HepG2 (cell line): ENCODE data around the gene AIP. TPM values are rescaled to one million over a fixed set of nuclear protein-coding genes. Genes with fewer than 3 reads are reported as not detected.

Source experiments
- ATAC-seq: fragments of 200-7000 bp; cut with Tn5 transposase; 3 replicates; pipeline ENCODE4 v1.9.1; 2020; ENCODE audit warnings: mild to moderate bottlenecking, moderate library complexity
- BruUV-seq: library from RNA; stranded (reverse); fragments of 400-500 nt; replicated peaks from 2 replicates; lab custom pipeline; 2021; lab: Mats Ljungman, UMichigan
- CTCF ChIA-PET: fragments of 300-600 bp; formaldehyde crosslinking; extraction: SDS; loops from one replicate; lab custom pipeline; 2021; ENCODE audit warnings: low total read pairs, inconsistent platforms, low intra/inter-chr PET ratio; lab: Yijun Ruan, JAX
- POLR2A ChIA-PET: fragments of 350-600 bp; sonication (Branson Sonifier 250); formaldehyde crosslinking; loops from one replicate; lab custom pipeline; 2020; ENCODE audit warnings: antibody characterized with exemption, inconsistent platforms; lab: Yijun Ruan, JAX
- DNase-seq: peaks from one replicate; pipeline ENCODE4 v3.0.0-alpha.2; 2015; ENCODE audit warnings: low spot score
- FAIRE-seq: peaks from 3 replicates; lab custom pipeline; 2011; peaks lifted over from hg19 to GRCh38; lab: Jason Lieb, UNC
- H2AFZ ChIP-seq: one replicate; pipeline ENCODE4 v1.6.1; 2011; ENCODE audit warnings: low read length, inconsistent platforms
- H3K27ac ChIP-seq: fragments of 300-600 bp; 3 replicates; pipeline ENCODE4 v1.8.0; 2011; ENCODE audit warnings: mixed run types, mild to moderate bottlenecking, mixed read lengths, low read length, inconsistent platforms; ENCODE audit not compliant: insufficient read depth; ENCODE audit errors: extremely low read length
- H3K27me3 ChIP-seq, 2 experiments: fragments of 200-600 bp in 1 of 2; 2 replicates in 1 of 2; 3 replicates in 1 of 2; pipeline versions ENCODE4 v1.6.0 to v1.8.0; 2011; ENCODE audit warnings: low read length in 2 of 2, mild to moderate bottlenecking in 2 of 2, moderate library complexity in 2 of 2, inconsistent platforms in 1 of 2; ENCODE audit not compliant: insufficient read depth in 2 of 2, control insufficient read depth in 1 of 2
- H3K36me3 ChIP-seq, 2 experiments: fragments of 200-600 bp in 1 of 2; replicated peaks in 1 of 2; 2 replicates in 1 of 2; 3 replicates in 1 of 2; pipeline versions ENCODE4 v1.5.1 to v1.8.0; 2011; ENCODE audit warnings: low read length in 2 of 2, inconsistent platforms in 1 of 2; ENCODE audit not compliant: insufficient read depth in 2 of 2, control insufficient read depth in 1 of 2
- H3K4me1 ChIP-seq: 2 replicates; pipeline ENCODE4 v1.5.1; 2012; ENCODE audit warnings: low read length, inconsistent platforms; ENCODE audit not compliant: insufficient read depth
- H3K4me2 ChIP-seq: 2 replicates; pipeline ENCODE4 v1.6.0; 2011; ENCODE audit warnings: low read depth, low read length, inconsistent platforms
- H3K4me3 ChIP-seq, 3 experiments: fragments of 200-600 bp in 1 of 3; sonication (generic), shearing (Covaris generic) in 1 of 3; replicated peaks in 1 of 3; 2 replicates each; pipeline ENCODE4 v1.5.1; 2011 to 2016; ENCODE audit warnings: low read length in 3 of 3, inconsistent platforms in 2 of 3, low read depth in 2 of 3, mild to moderate bottlenecking in 2 of 3, control low read depth in 1 of 3, mixed read lengths in 1 of 3; ENCODE audit not compliant: insufficient read depth in 1 of 3
- H3K79me2 ChIP-seq: one replicate; pipeline ENCODE4 v1.6.1; 2011; ENCODE audit warnings: low read length, inconsistent platforms; ENCODE audit not compliant: insufficient read depth
- H3K9ac ChIP-seq: 2 replicates; pipeline ENCODE4 v1.6.0; 2011; ENCODE audit warnings: mild to moderate bottlenecking, low read depth, low read length, inconsistent platforms; ENCODE audit not compliant: insufficient read depth
- H3K9me3 ChIP-seq: 2 replicates; pipeline ENCODE4 v1.5.1; 2012; ENCODE audit warnings: mild to moderate bottlenecking, low read length
- H4K20me1 ChIP-seq: 2 replicates; pipeline ENCODE4 v1.6.0; 2011; ENCODE audit warnings: inconsistent platforms, mild to moderate bottlenecking, low read length, moderate library complexity; ENCODE audit not compliant: insufficient read depth
- CENPX ChIP-seq: sonication (generic); formaldehyde crosslinking; IDR thresholded peaks from 2 replicates; pipeline ENCODE4 v1.9.0; 2021; ENCODE audit warnings: mild to moderate bottlenecking, missing genetic modification reagents, moderate library complexity
- CHD4 ChIP-seq: fragments of 200-600 bp; sonication (generic); IDR thresholded peaks from 2 replicates; pipeline ENCODE4 v1.7.0; 2017; ENCODE audit warnings: mild to moderate bottlenecking, low read length, borderline replicate concordance
- GLI4 ChIP-seq: sonication (generic); formaldehyde crosslinking; IDR thresholded peaks from 2 replicates; pipeline ENCODE4 v1.5.1; 2020; ENCODE audit warnings: missing genetic modification reagents, mild to moderate bottlenecking, moderate library complexity, borderline replicate concordance
- IRF2 ChIP-seq: IDR thresholded peaks from 2 replicates; pipeline ENCODE4 v1.6.1; 2018; ENCODE audit warnings: missing genetic modification reagents, missing compliant biosample characterization
- JARID2 ChIP-seq: sonication (generic); formaldehyde crosslinking; IDR thresholded peaks from 2 replicates; pipeline ENCODE4 v1.8.1; 2023; ENCODE audit warnings: missing genetic modification reagents, inconsistent platforms; ENCODE audit not compliant: insufficient replicate concordance
- MAFF ChIP-seq: IDR thresholded peaks from 2 replicates; pipeline ENCODE4 v1.6.1; 2011; ENCODE audit warnings: low read depth, low read length, improper control_type of control experiment
- MYC ChIP-seq: sonication (generic); formaldehyde crosslinking; IDR thresholded peaks from 2 replicates; pipeline ENCODE4 v1.9.0; 2021; ENCODE audit warnings: missing genetic modification reagents, borderline replicate concordance
- ONECUT2 ChIP-seq: sonication (generic); formaldehyde crosslinking; IDR thresholded peaks from 2 replicates; pipeline ENCODE4 v1.4.0; 2020; ENCODE audit warnings: missing genetic modification reagents
- THAP11 ChIP-seq: IDR thresholded peaks from 2 replicates; pipeline ENCODE4 v1.6.1; 2016; ENCODE audit warnings: missing biosample characterization, missing genetic modification reagents
- TRIM22 ChIP-seq: fragments of 450-650 bp; IDR thresholded peaks from 2 replicates; pipeline ENCODE4 v1.6.1; 2017
- ZNF20 ChIP-seq: sonication (generic); formaldehyde crosslinking; IDR thresholded peaks from 2 replicates; pipeline ENCODE4 v1.4.0; 2020; ENCODE audit warnings: mild to moderate bottlenecking, moderate library complexity, missing genetic modification reagents
- ZNF724P ChIP-seq: sonication (generic); formaldehyde crosslinking; IDR thresholded peaks from 2 replicates; pipeline ENCODE4 v1.8.0; 2022; ENCODE audit warnings: missing genetic modification reagents, borderline replicate concordance
- WGBS: methylation state at CpG from one replicate; pipeline ENCODE4 v1.1.6; 2017; ENCODE audit warnings: low lambda C conversion rate; 5-methylcytosine and 5-hydroxymethylcytosine counted together
- in situ Hi-C: cut with HindIII; loops from 2 replicates; pipeline ENCODE4 v1.10.0; 2017; ENCODE audit warnings: low pct_unique_long_range_greater_than_20kb; ENCODE audit not compliant: extremely low pct_ligation_motif_present
- intact Hi-C: fragments of 100-400 bp; cut with micrococcal nuclease; formaldehyde crosslinking; loops from one replicate; pipeline ENCODE4 v1.10.0; 2022; ENCODE audit not compliant: unreplicated experiment
- polyA plus RNA-seq, 8 experiments: library from polyadenylated mRNA; depleted of rRNA in 3 of 8; stranded (reverse) in 7 of 8; unstranded in 1 of 8; fragments of >200 nt; fragmentation: Illumina TruSeq in 4 of 8; extraction: Trizol in 4 of 8; gene quantifications; 2 replicates each; pipeline versions ENCODE4 v1.2.1 to v1.2.3, GENCODE V29; 2011 to 2016; ENCODE audit warnings: low read depth in 4 of 8, missing spikeins in 1 of 8, mixed read lengths in 1 of 8; ENCODE audit not compliant: insufficient read depth in 1 of 8
- total RNA-seq, 5 experiments: library from RNA; depleted of rRNA; stranded (reverse); fragments of >200 nt; fragmentation: Illumina TruSeq; extraction: Trizol; gene quantifications; 2 replicates each; pipeline ENCODE4 v1.2.3, GENCODE V29; 2016; ENCODE audit warnings: low read depth in 1 of 5
- TF ChIP-seq, protein P1 (sequence below), 2 experiments: sonication (generic) in 1 of 2; formaldehyde crosslinking in 1 of 2; IDR thresholded peaks; 2 replicates each; pipeline versions ENCODE4 v1.5.1 to v1.6.1; 2011 to 2020; ENCODE audit warnings: borderline replicate concordance in 1 of 2, low read depth in 1 of 2, low read length in 1 of 2, mild to moderate bottlenecking in 1 of 2, missing genetic modification reagents in 1 of 2, moderate library complexity in 1 of 2
- TF ChIP-seq, protein P2 (sequence below): sonication (generic); formaldehyde crosslinking; IDR thresholded peaks from 2 replicates; pipeline ENCODE4 v1.5.0; 2020; ENCODE audit warnings: mild to moderate bottlenecking, missing genetic modification reagents, borderline replicate concordance

Gene AIP
- total and polyA plus RNA-seq, 2 of the 13 experiments (the other 11 are each of a cell fraction or from before 2014, with no cell fraction given), result 51.8 to 110 TPM

GRCh38 chr11:67449116-67449844 is 33.5 kb upstream of the AIP start (continued):
- TF ChIP-seq, protein P1, sequence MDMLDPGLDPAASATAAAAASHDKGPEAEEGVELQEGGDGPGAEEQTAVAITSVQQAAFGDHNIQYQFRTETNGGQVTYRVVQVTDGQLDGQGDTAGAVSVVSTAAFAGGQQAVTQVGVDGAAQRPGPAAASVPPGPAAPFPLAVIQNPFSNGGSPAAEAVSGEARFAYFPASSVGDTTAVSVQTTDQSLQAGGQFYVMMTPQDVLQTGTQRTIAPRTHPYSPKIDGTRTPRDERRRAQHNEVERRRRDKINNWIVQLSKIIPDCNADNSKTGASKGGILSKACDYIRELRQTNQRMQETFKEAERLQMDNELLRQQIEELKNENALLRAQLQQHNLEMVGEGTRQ (IDR thresholded peaks at IDR 0.05; ENCODE audit: low read depth, low read length), result no peak
- TF ChIP-seq, protein P1 (CRISPR knock-in tag; IDR thresholded peaks at IDR 0.05; ENCODE audit: borderline replicate concordance), result no peak
- 0 out of 2 replicates have a peak, but pooled peaks have one; percentile 4 for TF ChIP-seq MAFF

DNA sequence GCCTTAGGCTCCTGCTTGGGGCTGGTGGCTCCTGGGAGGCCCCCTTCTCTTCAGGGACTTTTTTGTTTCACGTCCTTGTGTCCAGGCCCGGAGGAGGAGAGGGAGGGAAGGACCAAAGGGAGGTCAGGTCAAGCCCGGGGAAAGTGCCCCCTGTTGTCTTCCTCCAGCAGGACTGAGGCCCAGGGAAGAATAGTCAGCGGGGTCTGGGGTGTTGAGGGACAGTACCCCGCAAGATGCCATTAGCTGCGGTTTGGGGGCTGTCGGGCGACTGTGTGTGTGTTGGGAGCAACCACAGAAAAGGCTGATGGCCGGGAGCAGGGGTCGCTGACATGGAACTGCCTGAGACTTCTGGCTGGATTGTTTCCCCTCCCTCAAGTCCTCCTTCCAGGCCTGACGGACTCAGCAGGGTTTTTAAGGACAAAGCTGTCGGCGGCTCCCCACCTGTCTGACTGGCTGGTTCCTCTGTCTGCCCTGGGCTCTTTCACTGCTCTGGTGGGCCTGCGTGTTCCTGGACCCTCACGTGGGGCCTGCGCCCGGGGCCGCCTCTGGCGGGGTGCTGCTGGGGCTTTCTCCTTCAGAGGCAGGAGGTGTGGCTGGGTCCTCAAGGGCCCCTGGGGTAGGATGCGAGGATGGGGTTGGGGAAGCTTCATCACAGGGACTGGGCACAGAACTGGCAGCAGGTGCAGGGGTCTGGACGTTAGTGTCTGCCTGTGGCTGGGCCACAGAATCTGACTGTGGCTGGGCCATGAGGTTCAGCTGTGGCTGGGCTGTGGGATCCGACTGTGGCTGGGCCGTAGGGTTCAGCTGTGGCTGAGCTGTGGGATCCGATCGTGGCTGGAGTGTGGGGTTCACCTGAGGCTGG is 31.8 kb upstream of the AIP start:
- intact Hi-C loops, result no loop called here
- BruUV-seq, result no TSS peak
- TF ChIP-seq GLI4 (CRISPR knock-in tag), result no peak
- no peak for TF ChIP-seq CENPX (CRISPR knock-in tag)
- TF ChIP-seq, protein P2, sequence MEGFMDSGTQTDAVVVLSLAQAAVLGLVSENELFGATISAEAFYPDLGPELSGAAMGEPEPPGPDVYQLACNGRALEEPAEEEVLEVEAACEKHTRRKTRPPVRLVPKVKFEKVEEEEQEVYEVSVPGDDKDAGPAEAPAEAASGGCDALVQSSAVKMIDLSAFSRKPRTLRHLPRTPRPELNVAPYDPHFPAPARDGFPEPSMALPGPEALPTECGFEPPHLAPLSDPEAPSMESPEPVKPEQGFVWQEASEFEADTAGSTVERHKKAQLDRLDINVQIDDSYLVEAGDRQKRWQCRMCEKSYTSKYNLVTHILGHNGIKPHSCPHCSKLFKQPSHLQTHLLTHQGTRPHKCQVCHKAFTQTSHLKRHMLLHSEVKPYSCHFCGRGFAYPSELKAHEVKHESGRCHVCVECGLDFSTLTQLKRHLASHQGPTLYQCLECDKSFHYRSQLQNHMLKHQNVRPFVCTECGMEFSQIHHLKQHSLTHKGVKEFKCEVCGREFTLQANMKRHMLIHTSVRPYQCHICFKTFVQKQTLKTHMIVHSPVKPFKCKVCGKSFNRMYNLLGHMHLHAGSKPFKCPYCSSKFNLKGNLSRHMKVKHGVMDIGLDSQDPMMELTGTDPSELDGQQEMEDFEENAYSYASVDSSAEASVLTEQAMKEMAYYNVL (CRISPR knock-in tag), result no peak
- no peak for TF ChIP-seq MYC (CRISPR knock-in tag)
- TF ChIP-seq ZNF724P (CRISPR knock-in tag), result no peak
- TF ChIP-seq TRIM22, result no peak
- no peak for TF ChIP-seq THAP11 (CRISPR knock-in tag)
- TF ChIP-seq CHD4, result no peak
- no peak for TF ChIP-seq ONECUT2
- TF ChIP-seq IRF2 (CRISPR knock-in tag), result no peak
- TF ChIP-seq ZNF20 (CRISPR knock-in tag), result no peak
- TF ChIP-seq JARID2 (CRISPR knock-in tag), result no peak

More for the DNA sequence above, 31.8 kb upstream of the AIP start:
- Histone ChIP-seq H4K20me1 (no peaks in the 10 kb centered on the region), H3K4me3 (no peak overlapping the region), H3K27ac (no peak overlapping the region), H3K79me2 (no peaks in the 10 kb centered on the region), H3K9me3 (no peaks in the 10 kb centered on the region), H3K27me3 (peaks cover 11 to 61% of the 10 kb centered on the region in 2 experiments; a peak in 4 of 5 replicates), H3K9ac (no peak overlapping the region), H3K4me2 (no peak overlapping the region), H2AFZ (no peak overlapping the region), H3K36me3 (no peaks in the 10 kb centered on the region), H3K4me1 (peaks cover 14% of the 10 kb centered on the region)
- FAIRE-seq, result no peak
- 37% methylated on average over 7 of the region's 25 CpGs for WGBS
- POLR2A ChIA-PET, result interaction anchor here (1.2 to 1.5 kb wide), 2 partner anchors 7 to 23 kb away, joined by 3 to 5 read pairs; partner anchors contain the start of genes CORO1B and RPS6KB2
- in situ Hi-C loops, result no loop called here
- CTCF ChIA-PET, result no interaction called here
- no peak for ATAC-seq
- DNase-seq, result no peak
